ENCODE data around the gene C5orf63. TPM values are rescaled to one million over a fixed set of nuclear protein-coding genes. Genes with fewer than 3 reads are reported as not detected.

C5orf63 gene
- total RNA-seq, 1 donor from 2014 or later = 0.50 TPM

DNA sequence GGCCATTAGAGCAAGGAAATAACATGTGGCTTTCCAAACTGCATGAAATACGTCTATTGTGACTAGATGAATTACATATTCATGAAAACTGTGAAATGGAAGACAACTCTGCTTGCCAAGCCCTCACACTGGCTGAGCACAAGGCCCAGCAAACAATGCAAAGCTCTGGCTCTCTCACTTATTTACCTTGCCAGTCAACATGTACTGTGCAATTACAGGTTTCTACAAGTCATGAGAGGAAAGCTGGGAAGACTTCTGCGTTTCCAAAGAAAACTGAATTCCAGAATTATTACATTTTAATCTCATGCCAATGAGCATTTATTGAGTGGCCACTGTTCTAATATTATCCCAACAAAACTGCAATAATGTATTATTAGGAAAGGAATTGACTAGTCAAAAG is 12.1 kb upstream of the C5orf63 start:
- DNase-seq (ENCODE audit: low spot score) = no peak
- Mint-ChIP-seq H3K27me3 (ENCODE audit: low read depth) (no peaks in the 10 kb centered on the region), H3K4me3 (ENCODE audit: unreplicated experiment) (no peak overlapping the region), H3K9me3 (ENCODE audit: low read depth) (no peaks in the 10 kb centered on the region), H3K36me3 (ENCODE audit: low read depth) (no peaks in the 10 kb centered on the region), H3K27ac (ENCODE audit: unreplicated experiment) (no peak overlapping the region), H3K4me1 (ENCODE audit: low read depth) (peaks cover 13% of the 10 kb centered on the region)
- no peak for TF ChIP-seq CTCF (IDR thresholded peaks at IDR 0.05)

- H3K4me3 Mint-ChIP-seq (ENCODE audit: unreplicated experiment) = no peak overlapping the region
Measured at GRCh38 chr5:127084656-127085055, 11.4 kb upstream of the C5orf63 start.

DNA sequence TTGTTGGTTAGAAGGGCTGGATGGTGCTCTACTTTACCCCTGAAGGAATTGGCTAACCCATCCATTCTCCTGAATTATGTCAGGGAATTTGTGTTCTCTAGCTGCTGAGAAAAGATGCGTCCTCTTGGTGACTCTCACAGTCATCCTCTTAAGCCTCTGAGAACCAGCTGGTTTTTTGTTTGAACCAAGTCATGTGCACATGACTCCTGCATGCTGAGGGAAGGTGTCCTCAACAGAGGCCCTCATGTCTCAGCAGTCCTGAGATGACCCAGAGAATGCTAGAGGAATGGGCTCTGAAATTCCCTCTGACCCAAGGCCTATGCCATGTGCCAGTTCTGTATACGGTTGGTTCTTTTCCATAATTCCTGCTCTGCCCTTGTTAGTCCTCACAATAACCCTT is 10.4 kb upstream of the C5orf63 start:
- TF ChIP-seq CTCF (IDR thresholded peaks at IDR 0.05) = no peak
- no peaks in the 10 kb centered on the region for H3K36me3 Mint-ChIP-seq (ENCODE audit: low read depth)
- H3K4me3 Mint-ChIP-seq (ENCODE audit: unreplicated experiment) = no peak overlapping the region
- H3K27ac Mint-ChIP-seq (ENCODE audit: unreplicated experiment) = no peak overlapping the region
- H3K4me1 Mint-ChIP-seq (ENCODE audit: low read depth) = peaks cover 12% of the 10 kb centered on the region
- no peaks in the 10 kb centered on the region for H3K9me3 Mint-ChIP-seq (ENCODE audit: low read depth)
- DNase-seq (ENCODE audit: low spot score) = no peak
- peaks cover 1% of the 10 kb centered on the region for H3K27me3 Mint-ChIP-seq (ENCODE audit: low read depth)

More at GRCh38 chr5:127084656-127085055, 11.4 kb upstream of the C5orf63 start:
- Mint-ChIP-seq H3K36me3 (ENCODE audit: low read depth) (no peaks in the 10 kb centered on the region), H3K27me3 (ENCODE audit: low read depth) (peaks cover 1% of the 10 kb centered on the region), H3K9me3 (ENCODE audit: low read depth) (no peaks in the 10 kb centered on the region), H3K4me1 (ENCODE audit: low read depth) (peaks cover 16% of the 10 kb centered on the region), H3K27ac (ENCODE audit: unreplicated experiment) (no peak overlapping the region)
- TF ChIP-seq CTCF (IDR thresholded peaks at IDR 0.05) = no peak
- DNase-seq (ENCODE audit: low spot score) = no peak

GRCh38 chr5:127079994-127080491 is 6.7 kb upstream of the C5orf63 start:
- no peak for TF ChIP-seq CTCF (IDR thresholded peaks at IDR 0.05)
- no peak overlapping the region for H3K27ac Mint-ChIP-seq (ENCODE audit: unreplicated experiment)
- peaks cover 23% of the 10 kb centered on the region for H3K4me1 Mint-ChIP-seq (ENCODE audit: low read depth)
- no peak overlapping the region for H3K4me3 Mint-ChIP-seq (ENCODE audit: unreplicated experiment)
- H3K9me3 Mint-ChIP-seq (ENCODE audit: low read depth) = no peaks in the 10 kb centered on the region
- no peak for DNase-seq (ENCODE audit: low spot score)
- peaks cover 1% of the 10 kb centered on the region for H3K27me3 Mint-ChIP-seq (ENCODE audit: low read depth)
- no peaks in the 10 kb centered on the region for H3K36me3 Mint-ChIP-seq (ENCODE audit: low read depth)

GRCh38 chr5:127077366-127077765 is 4.1 kb upstream of the C5orf63 start:
- peaks cover 23% of the 10 kb centered on the region for H3K4me1 Mint-ChIP-seq (ENCODE audit: low read depth)
- H3K36me3 Mint-ChIP-seq (ENCODE audit: low read depth) = no peaks in the 10 kb centered on the region
- H3K4me3 Mint-ChIP-seq (ENCODE audit: unreplicated experiment) = no peak overlapping the region
- no peak for TF ChIP-seq CTCF (IDR thresholded peaks at IDR 0.05)
- peaks cover 1% of the 10 kb centered on the region for H3K27me3 Mint-ChIP-seq (ENCODE audit: low read depth)
- no peak overlapping the region for H3K27ac Mint-ChIP-seq (ENCODE audit: unreplicated experiment)
- no peaks in the 10 kb centered on the region for H3K9me3 Mint-ChIP-seq (ENCODE audit: low read depth)
- no peak for DNase-seq (ENCODE audit: low spot score)
